22Rv1 (cell line): Measurements from ENCODE around the gene BMP7.

Experiments used
- CTCF ChIP-seq: fragments of 450-650 bp; IDR thresholded peaks from 2 replicates; pipeline ENCODE4 v1.5.1; 2017; ENCODE audit warnings: mild to moderate bottlenecking
- ZFX ChIP-seq: fragments of 450-650 bp; IDR thresholded peaks from 2 replicates; pipeline ENCODE4 v1.6.1; 2017; ENCODE audit warnings: antibody characterized with exemption, borderline replicate concordance

- TF ChIP-seq CTCF (no peak), ZFX (no peak)
Measured at GRCh38 chr20:57262301-57262700, 4.1 kb downstream of the BMP7 start.
